ENCODE results near the gene UNC45A. TPM values are rescaled to one million over a fixed set of nuclear protein-coding genes. Genes with fewer than 3 reads are reported as not detected.

The UNC45A gene
- total and polyA plus RNA-seq, 2 donors (not counting 1 experiment from before 2014, with no cell fraction given), result 56.3 to 79.0 TPM

DNA sequence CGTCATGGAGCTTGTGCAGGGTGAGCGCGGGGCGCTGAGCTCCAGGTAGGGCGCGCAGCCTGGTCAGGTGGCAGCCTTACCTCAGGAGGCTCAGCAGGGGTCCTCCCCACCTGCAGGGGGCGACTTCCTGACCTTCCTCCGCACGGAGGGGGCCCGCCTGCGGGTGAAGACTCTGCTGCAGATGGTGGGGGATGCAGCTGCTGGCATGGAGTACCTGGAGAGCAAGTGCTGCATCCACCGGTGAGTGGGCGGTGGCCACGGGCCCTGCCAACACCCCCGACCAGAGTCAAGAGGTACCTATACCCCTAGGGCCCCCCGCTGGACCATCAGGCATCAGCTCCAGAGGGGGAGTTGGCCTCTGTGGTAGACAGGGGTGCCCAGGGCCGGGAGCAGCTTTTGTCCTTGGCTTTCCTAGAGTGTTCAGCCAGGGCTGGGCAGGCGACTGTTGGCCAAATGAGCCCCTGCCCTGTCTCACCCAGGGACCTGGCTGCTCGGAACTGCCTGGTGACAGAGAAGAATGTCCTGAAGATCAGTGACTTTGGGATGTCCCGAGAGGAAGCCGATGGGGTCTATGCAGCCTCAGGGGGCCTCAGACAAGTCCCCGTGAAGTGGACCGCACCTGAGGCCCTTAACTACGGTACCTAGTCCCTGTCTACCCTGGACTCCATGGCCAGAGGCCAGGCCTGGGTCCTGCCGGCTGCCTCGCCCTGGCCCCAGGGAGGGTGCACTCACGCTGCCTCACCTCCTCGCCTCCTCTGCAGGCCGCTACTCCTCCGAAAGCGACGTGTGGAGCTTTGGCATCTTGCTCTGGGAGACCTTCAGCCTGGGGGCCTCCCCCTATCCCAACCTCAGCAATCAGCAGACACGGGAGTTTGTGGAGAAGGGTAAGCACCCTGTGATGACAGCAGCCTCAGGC is 41.7 kb upstream of the UNC45A start:
- peaks cover 0 to 48% of the 10 kb centered on the region in 2 experiments for H3K36me3 ChIP-seq (replicated peaks in 1 of 2; ENCODE audit: control extremely low read depth in 1 of 2, control insufficient read depth in 1 of 2, extremely low read depth in 1 of 2, insufficient read depth in 2 of 2, low read length in 1 of 2)
- Mint-ChIP-seq H3K27me3 (no peaks in the 10 kb centered on the region), H3K27ac (no peak overlapping the region), H3K4me1 (peaks cover 20% of the 10 kb centered on the region), H3K9me3 (ENCODE audit: insufficient read depth) (no peaks in the 10 kb centered on the region), H3K4me3 (no peak overlapping the region)
- over 99% methylated on average over 31 of the region's 33 CpGs for WGBS (ENCODE audit: insufficient coverage)
- no peak overlapping the region for H3K9ac ChIP-seq (ENCODE audit: low read length)
- no peaks in the 10 kb centered on the region for H3K27me3 ChIP-seq (replicated peaks in 1 of 4; ENCODE audit: control extremely low read depth in 1 of 4, control insufficient read depth in 3 of 4, insufficient read depth in 4 of 4, low read length in 3 of 4)
- H4K20me1 ChIP-seq (ENCODE audit: control insufficient read depth, insufficient read depth, low read length, poor library complexity, severe bottlenecking), result no peaks in the 10 kb centered on the region
- DNase-seq (no peak), ATAC-seq (ENCODE audit: low read depth) (no peak)
- H3K9me3 ChIP-seq (ENCODE audit: control extremely low read depth in 1 of 3, control insufficient read depth in 2 of 3, insufficient read depth in 1 of 3, low read length in 2 of 3), result peaks cover 0 to 6% (median 0%) of the 10 kb centered on the region in 3 donors
- no peak overlapping the region for H3K4me3 ChIP-seq (ENCODE audit: control extremely low read depth in 1 of 5, extremely low read depth in 1 of 5, insufficient read depth in 1 of 5, low read depth in 2 of 5, low read length in 4 of 5)
- H2AFZ ChIP-seq (ENCODE audit: insufficient read depth, low read depth, low read length, poor library complexity, severe bottlenecking), result no peak overlapping the region
- peaks cover 16 to 20% of the 10 kb centered on the region in 2 donors for H3K4me1 ChIP-seq (ENCODE audit: control insufficient read depth in 2 of 2, insufficient read depth in 2 of 2, low read length in 2 of 2)
- TF ChIP-seq, protein P1, sequence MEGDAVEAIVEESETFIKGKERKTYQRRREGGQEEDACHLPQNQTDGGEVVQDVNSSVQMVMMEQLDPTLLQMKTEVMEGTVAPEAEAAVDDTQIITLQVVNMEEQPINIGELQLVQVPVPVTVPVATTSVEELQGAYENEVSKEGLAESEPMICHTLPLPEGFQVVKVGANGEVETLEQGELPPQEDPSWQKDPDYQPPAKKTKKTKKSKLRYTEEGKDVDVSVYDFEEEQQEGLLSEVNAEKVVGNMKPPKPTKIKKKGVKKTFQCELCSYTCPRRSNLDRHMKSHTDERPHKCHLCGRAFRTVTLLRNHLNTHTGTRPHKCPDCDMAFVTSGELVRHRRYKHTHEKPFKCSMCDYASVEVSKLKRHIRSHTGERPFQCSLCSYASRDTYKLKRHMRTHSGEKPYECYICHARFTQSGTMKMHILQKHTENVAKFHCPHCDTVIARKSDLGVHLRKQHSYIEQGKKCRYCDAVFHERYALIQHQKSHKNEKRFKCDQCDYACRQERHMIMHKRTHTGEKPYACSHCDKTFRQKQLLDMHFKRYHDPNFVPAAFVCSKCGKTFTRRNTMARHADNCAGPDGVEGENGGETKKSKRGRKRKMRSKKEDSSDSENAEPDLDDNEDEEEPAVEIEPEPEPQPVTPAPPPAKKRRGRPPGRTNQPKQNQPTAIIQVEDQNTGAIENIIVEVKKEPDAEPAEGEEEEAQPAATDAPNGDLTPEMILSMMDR (IDR thresholded peaks at IDR 0.05), result no peak
- no peak for TF ChIP-seq EZH2 (IDR thresholded peaks at IDR 0.05; ENCODE audit: borderline replicate concordance, insufficient read depth, low read depth, low read length, poor library complexity, severe bottlenecking)
- H3K79me2 ChIP-seq (ENCODE audit: control insufficient read depth, insufficient read depth, low read length), result peaks cover 12% of the 10 kb centered on the region
- CTCF ChIA-PET, result interaction anchor here (1.2 to 14.4 kb wide), 3 partner anchors 12 to 246 kb away, joined by 3 to 260 read pairs (median 3); partner anchors contain the start of genes HDDC3 and UNC45A
- H3K27ac ChIP-seq (ENCODE audit: low read length in 2 of 2), result no peak overlapping the region
- intact Hi-C loops (cut with micrococcal nuclease), result no loop called here
- H3K4me2 ChIP-seq (replicated peaks; ENCODE audit: low read depth, low read length, poor library complexity, severe bottlenecking), result no peak overlapping the region
- POLR2A ChIA-PET, result no interaction called here
